IMR-90 (cell line): ENCODE results near the gene PROB1.

Experiments used
- MAFK ChIP-seq: IDR thresholded peaks from 2 replicates; pipeline ENCODE4 v1.6.1; 2012; ENCODE audit warnings: low read depth, low read length, improper control_type of control experiment
- TF ChIP-seq, protein P1 (sequence below): conservative IDR thresholded peaks from 2 replicates; pipeline ENCODE4 v1.5.1; 2012; ENCODE audit warnings: mild to moderate bottlenecking, low read depth, low read length, improper control_type of control experiment

DNA sequence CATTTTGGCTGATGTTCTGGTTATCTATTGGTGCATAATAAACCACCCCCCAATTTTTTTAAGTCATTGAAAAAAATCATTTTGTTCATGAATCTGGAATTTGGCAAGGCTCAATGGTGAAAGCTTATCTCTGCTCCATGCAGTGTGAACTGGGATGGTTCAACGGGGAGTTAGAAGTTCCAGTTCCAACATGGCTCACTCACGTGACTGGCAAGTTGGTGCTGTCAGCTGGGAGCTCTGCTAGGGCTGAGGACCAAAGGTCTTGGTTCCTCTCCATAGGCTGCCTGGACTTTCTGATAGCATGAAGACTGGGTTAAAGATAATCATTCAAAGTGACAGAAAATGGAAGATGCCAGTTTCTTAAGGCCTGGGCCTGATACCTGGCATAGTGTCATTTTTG is 12.1 kb upstream of the PROB1 start:
- TF ChIP-seq, protein P1, sequence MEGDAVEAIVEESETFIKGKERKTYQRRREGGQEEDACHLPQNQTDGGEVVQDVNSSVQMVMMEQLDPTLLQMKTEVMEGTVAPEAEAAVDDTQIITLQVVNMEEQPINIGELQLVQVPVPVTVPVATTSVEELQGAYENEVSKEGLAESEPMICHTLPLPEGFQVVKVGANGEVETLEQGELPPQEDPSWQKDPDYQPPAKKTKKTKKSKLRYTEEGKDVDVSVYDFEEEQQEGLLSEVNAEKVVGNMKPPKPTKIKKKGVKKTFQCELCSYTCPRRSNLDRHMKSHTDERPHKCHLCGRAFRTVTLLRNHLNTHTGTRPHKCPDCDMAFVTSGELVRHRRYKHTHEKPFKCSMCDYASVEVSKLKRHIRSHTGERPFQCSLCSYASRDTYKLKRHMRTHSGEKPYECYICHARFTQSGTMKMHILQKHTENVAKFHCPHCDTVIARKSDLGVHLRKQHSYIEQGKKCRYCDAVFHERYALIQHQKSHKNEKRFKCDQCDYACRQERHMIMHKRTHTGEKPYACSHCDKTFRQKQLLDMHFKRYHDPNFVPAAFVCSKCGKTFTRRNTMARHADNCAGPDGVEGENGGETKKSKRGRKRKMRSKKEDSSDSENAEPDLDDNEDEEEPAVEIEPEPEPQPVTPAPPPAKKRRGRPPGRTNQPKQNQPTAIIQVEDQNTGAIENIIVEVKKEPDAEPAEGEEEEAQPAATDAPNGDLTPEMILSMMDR = no peak
- no peak for TF ChIP-seq MAFK
